Measurements from ENCODE around the gene CDH12. TPM values are rescaled to one million over a fixed set of nuclear protein-coding genes. Genes with fewer than 3 reads are reported as not detected.

CDH12 gene
- total RNA-seq, 4 donors from 2014 or later, result 0.19 to 0.91 (median 0.47) TPM

GRCh38 chr5:21889581-21889980 is 963.6 kb downstream of the CDH12 start:
- no peak overlapping the region for H3K4me3 ChIP-seq (ENCODE audit: low read depth, poor library complexity, severe bottlenecking)
- WGBS, 2 donors, result 84 to 86% methylated on average over 1 of the region's 1 CpG
- DNase-seq (ENCODE audit: low spot score in 2 of 2), result no peak
- intact Hi-C loops (cut with DNase I; ENCODE audit: low total_unique reads), result no loop called here
- no peak for TF ChIP-seq CTCF (IDR thresholded peaks at IDR 0.05)
- TF ChIP-seq POLR2A (IDR thresholded peaks at IDR 0.05), result no peak

GRCh38 chr5:21882074-21882745 is 970.9 kb downstream of the CDH12 start:
- intact Hi-C loops (cut with DNase I; ENCODE audit: low total_unique reads), result no loop called here

GRCh38 chr5:21880164-21880563 is 973.0 kb downstream of the CDH12 start:
- WGBS, 2 donors, result 86 to 91% methylated on average over 2 of the region's 2 CpGs
- no peak overlapping the region for H3K4me3 ChIP-seq (ENCODE audit: low read depth, poor library complexity, severe bottlenecking)
- DNase-seq (ENCODE audit: low spot score in 2 of 2), result no peak
- intact Hi-C loops (cut with DNase I; ENCODE audit: low total_unique reads), result no loop called here
- TF ChIP-seq POLR2A (IDR thresholded peaks at IDR 0.05), result no peak
- TF ChIP-seq CTCF (IDR thresholded peaks at IDR 0.05), result no peak

More at GRCh38 chr5:21882074-21882745, 970.9 kb downstream of the CDH12 start:
- TF ChIP-seq POLR2A (IDR thresholded peaks at IDR 0.05), result no peak
- no peak for TF ChIP-seq CTCF (IDR thresholded peaks at IDR 0.05)
- no peak for DNase-seq (ENCODE audit: low spot score in 2 of 2)
- no peak overlapping the region for H3K4me3 ChIP-seq (ENCODE audit: low read depth, poor library complexity, severe bottlenecking)
- 91 to 92% methylated on average over 17 of the region's 17 CpGs for WGBS, 2 donors

GRCh38 chr5:21862986-21863385 is 990.2 kb downstream of the CDH12 start:
- TF ChIP-seq POLR2A (IDR thresholded peaks at IDR 0.05) (no peak), CTCF (IDR thresholded peaks at IDR 0.05) (no peak)
- intact Hi-C loops (cut with DNase I; ENCODE audit: low total_unique reads), result no loop called here
- DNase-seq (ENCODE audit: low spot score in 2 of 2), result no peak
- WGBS, 2 donors, result 42 to 52% methylated on average over 3 of the region's 3 CpGs
- H3K4me3 ChIP-seq (ENCODE audit: low read depth, poor library complexity, severe bottlenecking), result no peak overlapping the region

- H3K4me3 ChIP-seq (ENCODE audit: low read depth, poor library complexity, severe bottlenecking), result no peak overlapping the region
- WGBS, 2 donors, result 56% methylated on average over 2 of the region's 2 CpGs
- no peak for TF ChIP-seq CTCF (IDR thresholded peaks at IDR 0.05)
- no peak for TF ChIP-seq POLR2A (IDR thresholded peaks at IDR 0.05)
- DNase-seq (ENCODE audit: low spot score in 2 of 2), result no peak
- intact Hi-C loops (cut with DNase I; ENCODE audit: low total_unique reads), result no loop called here
These were observed 994.7 kb downstream of the CDH12 start for GRCh38 chr5:21858441-21858840.

- WGBS, 2 donors, result 59% methylated on average over 3 of the region's 3 CpGs
- intact Hi-C loops (cut with DNase I; ENCODE audit: low total_unique reads), result no loop called here
- TF ChIP-seq POLR2A (IDR thresholded peaks at IDR 0.05), result no peak
- no peak for TF ChIP-seq CTCF (IDR thresholded peaks at IDR 0.05)
- H3K4me3 ChIP-seq (ENCODE audit: low read depth, poor library complexity, severe bottlenecking), result no peak overlapping the region
- DNase-seq (ENCODE audit: low spot score in 2 of 2), result no peak
These were observed 996.2 kb downstream of the CDH12 start for GRCh38 chr5:21856987-21857386.

Measured in lower leg skin (tissue), 4 donors.